Measurements from ENCODE around the gene PLD4.

GRCh38 chr14:104968153-104968527, 43.5 kb downstream of the PLD4 start:
- no peak for TF ChIP-seq CTCF (IDR thresholded peaks at IDR 0.05)
- no peak for TF ChIP-seq POLR2AphosphoS5 (IDR thresholded peaks at IDR 0.05)

Data from gastroesophageal sphincter (tissue), 3 donors.